ENCODE measurements around the gene TSPAN10. TPM values are rescaled to one million over a fixed set of nuclear protein-coding genes. Genes with fewer than 3 reads are reported as not detected.

Gene TSPAN10
- total and polyA plus RNA-seq, 4 donors, result 0.69 to 1.6 (median 1.3) TPM

DNA sequence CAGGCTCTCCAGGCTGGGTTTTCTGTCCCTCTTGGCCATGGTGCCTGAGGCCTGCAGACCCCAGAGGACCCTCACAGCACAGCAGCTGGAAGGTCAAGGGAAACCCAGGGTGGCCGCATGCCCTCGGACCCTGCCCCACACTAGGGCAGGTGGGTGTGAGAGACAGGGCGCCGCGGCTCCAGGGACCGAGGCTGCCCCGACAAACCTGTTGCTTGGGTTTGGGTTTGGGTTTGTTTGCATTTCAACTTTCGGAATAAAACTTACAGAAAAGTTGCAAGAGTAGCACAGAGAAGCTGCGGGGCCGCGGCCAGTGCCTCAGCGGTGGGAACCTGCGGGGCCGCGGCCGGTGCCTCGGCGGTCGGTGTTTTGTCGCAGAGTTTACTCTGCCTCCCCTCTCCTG is 54.6 kb downstream of the TSPAN10 start:
- Histone ChIP-seq H3K4me1 (ENCODE audit: control insufficient read depth, insufficient read depth, low read length) (no peaks in the 10 kb centered on the region), H3K36me3 (ENCODE audit: control insufficient read depth, insufficient read depth, low read length) (peaks cover 100% of the 10 kb centered on the region), H3K27ac (ENCODE audit: low read depth, low read length) (no peak overlapping the region), H3K27me3 (ENCODE audit: control insufficient read depth, insufficient read depth, low read length) (no peaks in the 10 kb centered on the region), H3K4me3 (ENCODE audit: low read depth, low read length) (no peak overlapping the region), H3K9me3 (ENCODE audit: control insufficient read depth, insufficient read depth, low read length) (no peaks in the 10 kb centered on the region)
- DNase-seq (ENCODE audit: low read depth in 4 of 6, low spot score in 6 of 6), result no peak
- 98% methylated on average over 20 of the region's 20 CpGs for WGBS (ENCODE audit: insufficient coverage)

- no peaks in the 10 kb centered on the region for H3K4me1 ChIP-seq (ENCODE audit: control insufficient read depth, insufficient read depth, low read length)
- no peaks in the 10 kb centered on the region for H3K27me3 ChIP-seq (ENCODE audit: control insufficient read depth, insufficient read depth, low read length)
- H3K4me3 ChIP-seq (ENCODE audit: low read depth, low read length), result no peak overlapping the region
- H3K27ac ChIP-seq (ENCODE audit: low read depth, low read length), result no peak overlapping the region
- H3K36me3 ChIP-seq (ENCODE audit: control insufficient read depth, insufficient read depth, low read length), result peaks cover 98% of the 10 kb centered on the region
- no peaks in the 10 kb centered on the region for H3K9me3 ChIP-seq (ENCODE audit: control insufficient read depth, insufficient read depth, low read length)
- DNase-seq (ENCODE audit: low read depth in 4 of 6, low spot score in 6 of 6), result no peak
- 88% methylated on average over 27 of the region's 35 CpGs for WGBS (ENCODE audit: insufficient coverage)
These were observed 56.7 kb downstream of the TSPAN10 start for GRCh38 chr17:81693509-81694210.

DNA sequence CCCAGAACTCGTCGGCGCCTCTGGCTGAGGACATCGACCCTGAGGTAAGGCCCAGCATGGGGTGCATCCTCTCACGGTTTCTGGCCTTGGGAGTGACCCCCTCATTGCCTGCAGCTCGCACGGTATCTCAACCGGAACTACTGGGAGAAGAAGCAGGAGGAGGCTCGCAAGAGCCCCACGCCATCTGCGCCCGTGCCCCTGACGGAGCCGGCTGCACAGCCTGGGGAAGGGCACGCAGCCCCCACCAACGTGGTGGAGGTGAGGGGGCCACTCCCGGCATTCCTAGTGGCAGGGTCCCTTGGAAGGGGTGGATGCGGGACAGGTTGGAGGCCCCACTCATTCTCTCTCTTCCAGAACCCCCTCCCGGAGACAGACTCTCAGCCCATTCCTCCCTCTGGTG is 57.8 kb downstream of the TSPAN10 start:
- Histone ChIP-seq H3K4me1 (ENCODE audit: control insufficient read depth, insufficient read depth, low read length) (no peaks in the 10 kb centered on the region), H3K4me3 (ENCODE audit: low read depth, low read length) (no peak overlapping the region), H3K36me3 (ENCODE audit: control insufficient read depth, insufficient read depth, low read length) (peaks cover 93% of the 10 kb centered on the region), H3K9me3 (ENCODE audit: control insufficient read depth, insufficient read depth, low read length) (no peaks in the 10 kb centered on the region), H3K27ac (ENCODE audit: low read depth, low read length) (no peak overlapping the region), H3K27me3 (ENCODE audit: control insufficient read depth, insufficient read depth, low read length) (no peaks in the 10 kb centered on the region)
- DNase-seq (ENCODE audit: low read depth in 4 of 6, low spot score in 6 of 6), result no peak
- 91% methylated on average over 14 of the region's 19 CpGs for WGBS (ENCODE audit: insufficient coverage)

- 93% methylated on average over 6 of the region's 6 CpGs for WGBS (ENCODE audit: insufficient coverage)
- Histone ChIP-seq H3K4me3 (ENCODE audit: low read depth, low read length) (no peak overlapping the region), H3K27ac (ENCODE audit: low read depth, low read length) (no peak overlapping the region), H3K36me3 (ENCODE audit: control insufficient read depth, insufficient read depth, low read length) (peaks cover 92% of the 10 kb centered on the region), H3K4me1 (ENCODE audit: control insufficient read depth, insufficient read depth, low read length) (no peaks in the 10 kb centered on the region), H3K9me3 (ENCODE audit: control insufficient read depth, insufficient read depth, low read length) (no peaks in the 10 kb centered on the region), H3K27me3 (ENCODE audit: control insufficient read depth, insufficient read depth, low read length) (no peaks in the 10 kb centered on the region)
- DNase-seq (ENCODE audit: low read depth in 4 of 6, low spot score in 6 of 6), result no peak
These were observed 58.2 kb downstream of the TSPAN10 start for GRCh38 chr17:81695211-81695610.

DNA sequence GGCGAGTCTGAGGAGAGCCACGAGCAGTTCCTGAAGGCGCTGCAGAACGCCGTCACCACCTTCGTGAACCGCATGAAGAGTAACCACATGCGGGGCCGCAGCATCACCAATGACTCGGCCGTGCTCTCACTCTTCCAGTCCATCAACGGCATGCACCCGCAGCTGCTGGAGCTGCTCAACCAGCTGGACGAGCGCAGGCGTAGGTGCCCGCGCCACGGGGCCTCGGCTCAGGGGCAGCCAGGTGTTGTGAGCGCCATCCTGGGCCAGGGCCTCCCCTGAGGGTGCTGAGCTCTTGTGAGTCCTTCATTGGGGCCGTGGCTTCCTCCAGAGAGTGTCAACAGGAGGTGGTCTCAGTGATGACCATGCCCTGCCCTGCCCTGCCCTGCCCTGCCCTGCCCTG is 58.8 kb downstream of the TSPAN10 start:
- H3K27me3 ChIP-seq (ENCODE audit: control insufficient read depth, insufficient read depth, low read length), result no peaks in the 10 kb centered on the region
- no peak overlapping the region for H3K4me3 ChIP-seq (ENCODE audit: low read depth, low read length)
- no peak overlapping the region for H3K27ac ChIP-seq (ENCODE audit: low read depth, low read length)
- peaks cover 3% of the 10 kb centered on the region for H3K4me1 ChIP-seq (ENCODE audit: control insufficient read depth, insufficient read depth, low read length)
- no peaks in the 10 kb centered on the region for H3K9me3 ChIP-seq (ENCODE audit: control insufficient read depth, insufficient read depth, low read length)
- 95% methylated on average over 22 of the region's 22 CpGs for WGBS (ENCODE audit: insufficient coverage)
- DNase-seq (ENCODE audit: low read depth in 4 of 6, low spot score in 6 of 6), result no peak
- H3K36me3 ChIP-seq (ENCODE audit: control insufficient read depth, insufficient read depth, low read length), result peaks cover 92% of the 10 kb centered on the region

- Histone ChIP-seq H3K4me1 (ENCODE audit: control insufficient read depth, insufficient read depth, low read length) (peaks cover 8% of the 10 kb centered on the region), H3K4me3 (ENCODE audit: low read depth, low read length) (no peak overlapping the region), H3K36me3 (ENCODE audit: control insufficient read depth, insufficient read depth, low read length) (peaks cover 92% of the 10 kb centered on the region), H3K27ac (ENCODE audit: low read depth, low read length) (no peak overlapping the region), H3K9me3 (ENCODE audit: control insufficient read depth, insufficient read depth, low read length) (no peaks in the 10 kb centered on the region), H3K27me3 (ENCODE audit: control insufficient read depth, insufficient read depth, low read length) (no peaks in the 10 kb centered on the region)
- no peak for DNase-seq (ENCODE audit: low read depth in 4 of 6, low spot score in 6 of 6)
- 91% methylated on average over 40 of the region's 40 CpGs for WGBS (ENCODE audit: insufficient coverage)
These were observed 59.4 kb downstream of the TSPAN10 start for GRCh38 chr17:81696218-81696941.

GRCh38 chr17:81697261-81698044 is 60.5 kb downstream of the TSPAN10 start:
- no peak overlapping the region for H3K4me3 ChIP-seq (ENCODE audit: low read depth, low read length)
- no peaks in the 10 kb centered on the region for H3K9me3 ChIP-seq (ENCODE audit: control insufficient read depth, insufficient read depth, low read length)
- H3K36me3 ChIP-seq (ENCODE audit: control insufficient read depth, insufficient read depth, low read length), result peaks cover 92% of the 10 kb centered on the region
- no peaks in the 10 kb centered on the region for H3K27me3 ChIP-seq (ENCODE audit: control insufficient read depth, insufficient read depth, low read length)
- DNase-seq (ENCODE audit: low read depth in 4 of 6, low spot score in 6 of 6), result no peak
- no peak overlapping the region for H3K27ac ChIP-seq (ENCODE audit: low read depth, low read length)
- peaks cover 19% of the 10 kb centered on the region for H3K4me1 ChIP-seq (ENCODE audit: control insufficient read depth, insufficient read depth, low read length)
- WGBS (ENCODE audit: insufficient coverage), result 85% methylated on average over 22 of the region's 25 CpGs

Small RNA genes lying within 50 kb of the gene (small RNA-seq; reads per million reads assigned to genes)
- not detected for gene MIR6786 (ENCODE audit: low replicate concordance)

Other genes with a start within 250 kb of the TSPAN10 start
- gene BAHCC1, start 241.7 kb upstream of the TSPAN10 start, total RNA-seq, result 10 to 100 TPM in 1 of 2 donors, 1 to 10 TPM in 1; 9.3 to 10.3 TPM
- gene BAHCC1, start 241.7 kb upstream of the TSPAN10 start, polyA plus RNA-seq (ENCODE audit: insufficient read length in 2 of 2), result 10 to 100 TPM; 30.7 to 33.4 TPM
- 1,000 to 10,000 TPM; 1,777 to 2,883 TPM for gene ACTG1, start 124.4 kb upstream of the TSPAN10 start, total RNA-seq
- 1,000 to 10,000 TPM; 3,154 to 3,460 TPM for gene ACTG1, start 124.4 kb upstream of the TSPAN10 start, polyA plus RNA-seq (ENCODE audit: insufficient read length in 2 of 2)
- gene FSCN2, start 108.8 kb upstream of the TSPAN10 start, total RNA-seq, result 1 to 10 TPM in 1 of 2 donors, under 1 TPM in 1; 0.89 to 1.7 TPM
- gene FSCN2, start 108.8 kb upstream of the TSPAN10 start, polyA plus RNA-seq (ENCODE audit: insufficient read length in 2 of 2), result 1 to 10 TPM; 1.5 to 3.1 TPM
- 10 to 100 TPM; 16.9 to 22.8 TPM for gene FAAP100, start 84.8 kb upstream of the TSPAN10 start, total RNA-seq
- gene FAAP100, start 84.8 kb upstream of the TSPAN10 start, polyA plus RNA-seq (ENCODE audit: insufficient read length in 2 of 2), result 10 to 100 TPM; 55.5 to 70.9 TPM
- 10 to 100 TPM; 38.8 to 40.1 TPM for gene NPLOC4, start 84 bp upstream of the TSPAN10 start, total RNA-seq
- 10 to 100 TPM; 46.0 to 60.6 TPM for gene NPLOC4, start 84 bp upstream of the TSPAN10 start, polyA plus RNA-seq (ENCODE audit: insufficient read length in 2 of 2)
- gene PDE6G, start 19.3 kb downstream of the TSPAN10 start, total RNA-seq, result 1 to 10 TPM in 1 of 2 donors, not detected in 1; 3.7 TPM
- gene PDE6G, start 19.3 kb downstream of the TSPAN10 start, polyA plus RNA-seq (ENCODE audit: insufficient read length in 2 of 2), result 1 to 10 TPM; 1.9 to 2.0 TPM
- 10 to 100 TPM; 10.1 to 35.6 TPM for gene OXLD1, start 29.4 kb downstream of the TSPAN10 start, total RNA-seq
- gene OXLD1, start 29.4 kb downstream of the TSPAN10 start, polyA plus RNA-seq (ENCODE audit: insufficient read length in 2 of 2), result 10 to 100 TPM; 20.9 to 27.1 TPM
- 10 to 100 TPM in 1 of 2 donors, 1 to 10 TPM in 1; 3.9 to 11.9 TPM for gene CCDC137, start 29.5 kb downstream of the TSPAN10 start, total RNA-seq
- gene CCDC137, start 29.5 kb downstream of the TSPAN10 start, polyA plus RNA-seq (ENCODE audit: insufficient read length in 2 of 2), result 10 to 100 TPM; 21.1 to 25.9 TPM
- 10 to 100 TPM; 43.2 to 57.1 TPM for gene ARL16, start 46.6 kb downstream of the TSPAN10 start, total RNA-seq
- gene ARL16, start 46.6 kb downstream of the TSPAN10 start, polyA plus RNA-seq (ENCODE audit: insufficient read length in 2 of 2), result 10 to 100 TPM; 64.8 to 69.1 TPM
- gene HGS, start 46.8 kb downstream of the TSPAN10 start, total RNA-seq, result 10 to 100 TPM; 37.9 to 66.7 TPM
- 100 to 1,000 TPM; 107 to 128 TPM for gene HGS, start 46.8 kb downstream of the TSPAN10 start, polyA plus RNA-seq (ENCODE audit: insufficient read length in 2 of 2)
- gene MRPL12, start 66.2 kb downstream of the TSPAN10 start, total RNA-seq, result 10 to 100 TPM in 1 of 2 donors, 1 to 10 TPM in 1; 9.2 to 10.7 TPM
- 10 to 100 TPM; 74.5 to 76.0 TPM for gene MRPL12, start 66.2 kb downstream of the TSPAN10 start, polyA plus RNA-seq (ENCODE audit: insufficient read length in 2 of 2)
- 10 to 100 TPM in 1 of 2 donors, 1 to 10 TPM in 1; 6.1 to 10.4 TPM for gene SLC25A10, start 75.1 kb downstream of the TSPAN10 start, total RNA-seq
- 10 to 100 TPM; 14.1 to 15.2 TPM for gene SLC25A10, start 75.1 kb downstream of the TSPAN10 start, polyA plus RNA-seq (ENCODE audit: insufficient read length in 2 of 2)
- under 1 TPM; 0.50 to 0.99 TPM for gene GCGR, start 167.0 kb downstream of the TSPAN10 start, total RNA-seq
- gene GCGR, start 167.0 kb downstream of the TSPAN10 start, polyA plus RNA-seq (ENCODE audit: insufficient read length in 2 of 2), result 1 to 10 TPM in 1 of 2 donors, not detected in 1; 1.3 TPM
- 100 to 1,000 TPM in 1 of 2 donors, 10 to 100 TPM in 1; 51.0 to 146 TPM for gene MCRIP1, start 196.1 kb downstream of the TSPAN10 start, total RNA-seq
- gene MCRIP1, start 196.1 kb downstream of the TSPAN10 start, polyA plus RNA-seq (ENCODE audit: insufficient read length in 2 of 2), result 100 to 1,000 TPM; 216 to 234 TPM
- under 1 TPM in 1 of 2 donors, not detected in 1; 0.17 TPM for gene PPP1R27, start 197.9 kb downstream of the TSPAN10 start, total RNA-seq
- under 1 TPM in 1 of 2 donors, not detected in 1; 0.18 TPM for gene PPP1R27, start 197.9 kb downstream of the TSPAN10 start, polyA plus RNA-seq (ENCODE audit: insufficient read length in 2 of 2)
- gene P4HB, start 223.3 kb downstream of the TSPAN10 start, total RNA-seq, result 100 to 1,000 TPM; 143 to 443 TPM
- gene P4HB, start 223.3 kb downstream of the TSPAN10 start, polyA plus RNA-seq (ENCODE audit: insufficient read length in 2 of 2), result 100 to 1,000 TPM; 254 to 311 TPM
- 100 to 1,000 TPM in 1 of 2 donors, 10 to 100 TPM in 1; 46.6 to 158 TPM for gene ARHGDIA, start 234.1 kb downstream of the TSPAN10 start, total RNA-seq
- gene ARHGDIA, start 234.1 kb downstream of the TSPAN10 start, polyA plus RNA-seq (ENCODE audit: insufficient read length in 2 of 2), result 100 to 1,000 TPM; 318 to 319 TPM